Spleen (tissue), 11 donors: Measurements from ENCODE around the gene ATP2C2. TPM values are rescaled to one million over a fixed set of nuclear protein-coding genes. Genes with fewer than 3 reads are reported as not detected.

Experiments
- DNase-seq: peaks from one replicate; pipeline ENCODE4 v3.0.0-alpha.2; 2020
- H3K27ac ChIP-seq, 8 donors: fragments of 200-600 bp; sonication (generic) in 7 of 8; 1 replicate in 4 of 8; 2 replicates in 4 of 8; pipeline versions ENCODE4 v1.5.0 to v1.8.0; 2016 to 2021; ENCODE audit warnings: inconsistent platforms in 4 of 8, mild to moderate bottlenecking in 4 of 8, moderate library complexity in 1 of 8
- H3K27me3 ChIP-seq, 7 donors: fragments of 200-600 bp; sonication (generic) in 6 of 7; replicated peaks in 1 of 7; 1 replicate in 4 of 7; 2 replicates in 3 of 7; pipeline versions ENCODE4 v1.5.0 to v1.8.0; 2016 to 2021; ENCODE audit warnings: inconsistent platforms in 3 of 7, mild to moderate bottlenecking in 1 of 7
- H3K36me3 ChIP-seq, 6 donors: fragments of 200-600 bp; sonication (generic) in 5 of 6; 1 replicate in 4 of 6; 2 replicates in 2 of 6; pipeline versions ENCODE4 v1.5.0 to v1.8.0; 2016 to 2021; ENCODE audit warnings: inconsistent platforms in 2 of 6
- H3K4me1 ChIP-seq, 6 donors: fragments of 200-600 bp; sonication (generic) in 5 of 6; 1 replicate in 3 of 6; 2 replicates in 3 of 6; pipeline versions ENCODE4 v1.5.0 to v1.8.0; 2016 to 2021; ENCODE audit warnings: inconsistent platforms in 3 of 6
- H3K4me3 ChIP-seq, 8 donors: fragments of 200-600 bp; sonication (generic) in 7 of 8; 1 replicate in 4 of 8; 2 replicates in 4 of 8; pipeline versions ENCODE4 v1.5.0 to v1.8.0; 2016 to 2021; ENCODE audit warnings: inconsistent platforms in 4 of 8, mild to moderate bottlenecking in 4 of 8, moderate library complexity in 2 of 8
- H3K9me3 ChIP-seq, 8 donors: fragments of 200-600 bp; sonication (generic) in 7 of 8; 1 replicate in 4 of 8; 2 replicates in 4 of 8; pipeline versions ENCODE4 v1.5.0 to v1.8.0; 2016 to 2021; ENCODE audit warnings: inconsistent platforms in 4 of 8
- CTCF ChIP-seq, 11 experiments: fragments of 200-600 bp in 7 of 11; fragments of 450-650 bp in 4 of 11; sonication (generic) in 4 of 11; IDR thresholded peaks in 8 of 11; conservative IDR thresholded peaks in 3 of 11; 1 replicate in 7 of 11; 2 replicates in 4 of 11; pipeline versions ENCODE4 v1.4.0 to v1.8.0; 2016 to 2021; ENCODE audit warnings: antibody characterized with exemption in 11 of 11, inconsistent platforms in 4 of 11, mild to moderate bottlenecking in 1 of 11
- POLR2A ChIP-seq, 3 donors: fragments of 450-650 bp; IDR thresholded peaks; one replicate each; pipeline ENCODE4 v1.5.1; 2017; ENCODE audit warnings: antibody characterized with exemption in 3 of 3, mild to moderate bottlenecking in 1 of 3
- POLR2AphosphoS5 ChIP-seq, 3 donors: sonication (generic); formaldehyde crosslinking; IDR thresholded peaks; one replicate each; pipeline ENCODE4 v1.5.1; 2017; ENCODE audit warnings: antibody characterized with exemption in 3 of 3
- WGBS, 5 donors: extraction: QIAGEN DNeasy Blood & Tissue Kit in 3 of 5; methylation state at CpG; one replicate each; pipeline versions ENCODE4 v1.1.5 to v1.1.7; 2013 to 2018; 5-methylcytosine and 5-hydroxymethylcytosine counted together
- intact Hi-C: fragments of 100-400 bp; cut with DNase I; formaldehyde crosslinking; loops from one replicate; pipeline ENCODE4 v1.15.0; 2023; ENCODE audit warnings: low total_unique reads
- polyA plus RNA-seq, 3 donors: library from polyadenylated mRNA; stranded (reverse); fragments of 200-250 nt; gene quantifications; one replicate each; pipeline ENCODE4 v1.2.1, GENCODE V29; 2013
- total RNA-seq, 7 donors: library from RNA; depleted of rRNA in 3 of 7; stranded (reverse); fragments of >200 nt in 3 of 7; fragmentation: NEBNext Ultra II Directional in 4 of 7; extraction: Animal tissue kit (Norgen Biotek cat#: 25700) in 4 of 7; gene quantifications; one replicate each; pipeline versions ENCODE4 v1.1.0 to v1.2.1, GENCODE V29; 2016 to 2021
- donor health status: healthy with polysubstance abuse.
- donor health status: DM: no; HTN: no; CAD: no; lungs with moderate emphysema.
- donor health status: DM: no; HTN: no; CAD: no.
- donor health status: Bipolar disorder and iron deficiency.
- donor health status: healthy.
- donor health status: DM: no; HTN: no; CAD: no.
- donor health status: DM: yes; HTN: yes; CAD: no.

Gene ATP2C2
- total and polyA plus RNA-seq, 10 donors, result 0.09 to 8.1 (median 1.2) TPM

DNA sequence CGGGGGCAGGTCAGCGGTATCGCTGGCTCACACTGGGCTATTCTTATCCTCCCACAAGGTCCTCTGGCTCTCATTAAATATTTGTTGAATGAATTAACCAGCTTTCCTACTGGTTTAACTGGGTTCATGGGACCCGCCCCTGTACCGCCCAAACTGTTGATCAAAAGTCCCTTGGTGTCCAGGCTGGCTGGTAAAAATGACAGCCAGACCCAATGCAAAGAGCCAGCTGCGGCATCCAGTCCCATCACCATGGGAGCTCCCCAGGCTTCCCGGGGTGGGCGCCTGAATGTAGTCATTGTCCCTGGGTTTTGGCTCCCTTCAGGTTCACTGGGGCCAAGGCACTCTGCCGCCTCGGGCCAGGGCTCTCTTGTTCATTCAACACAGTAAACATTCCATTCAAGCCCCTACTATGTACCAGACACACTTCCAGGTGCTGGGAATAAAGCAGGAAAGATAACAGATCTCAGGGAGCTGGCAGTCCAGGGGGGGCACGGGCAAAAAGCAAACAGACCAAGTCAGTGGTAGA is 11.7 kb upstream of the ATP2C2 start:
- intact Hi-C loops, result no loop called here
- TF ChIP-seq POLR2AphosphoS5 (IDR thresholded peaks at IDR 0.05) (no peak), POLR2A (IDR thresholded peaks at IDR 0.05) (no peak), CTCF (IDR thresholded peaks at IDR 0.05 in 8 of 11, conservative IDR thresholded peaks at IDR 0.05 in 3 of 11) (no peak)
- 82 to 90% (median 84%) methylated on average over 9 to 11 of the region's 11 CpGs for WGBS, 5 donors

GRCh38 chr16:84357191-84357651 is 11.1 kb upstream of the ATP2C2 start:
- WGBS, 5 donors, result 36 to 61% (median 56%) methylated on average over 9 of the region's 9 CpGs
- no peak overlapping the region for H3K4me3 ChIP-seq
- no peaks in the 10 kb centered on the region for H3K36me3 ChIP-seq
- DNase-seq, result peak; percentile 57
- peaks cover 0 to 9% (median 0%) of the 10 kb centered on the region in 6 donors for H3K4me1 ChIP-seq
- TF ChIP-seq CTCF (IDR thresholded peaks at IDR 0.05 in 8 of 11, conservative IDR thresholded peaks at IDR 0.05 in 3 of 11) (no peak), POLR2A (IDR thresholded peaks at IDR 0.05) (no peak), POLR2AphosphoS5 (IDR thresholded peaks at IDR 0.05) (no peak)
- H3K27me3 ChIP-seq, result peaks cover 0 to 6% (median 0%) of the 10 kb centered on the region in 7 donors
- no peak overlapping the region for H3K27ac ChIP-seq
- H3K9me3 ChIP-seq, result no peaks in the 10 kb centered on the region
- intact Hi-C loops, result no loop called here

More for the DNA sequence above, 11.7 kb upstream of the ATP2C2 start:
- Histone ChIP-seq H3K9me3 (no peaks in the 10 kb centered on the region), H3K36me3 (no peaks in the 10 kb centered on the region), H3K27ac (no peak overlapping the region), H3K4me3 (no peak overlapping the region), H3K4me1 (peaks cover 0 to 9% (median 0%) of the 10 kb centered on the region in 6 donors), H3K27me3 (peaks cover 0 to 6% (median 0%) of the 10 kb centered on the region in 7 donors)
- peak; percentile 28 for DNase-seq

- WGBS, 5 donors, result 76 to 89% (median 86%) methylated on average over 14 of the region's 14 CpGs
- DNase-seq, result no peak
- Histone ChIP-seq H3K27ac (no peak overlapping the region), H3K36me3 (no peaks in the 10 kb centered on the region), H3K9me3 (no peaks in the 10 kb centered on the region), H3K27me3 (peaks cover 0 to 6% (median 0%) of the 10 kb centered on the region in 7 donors), H3K4me3 (no peak overlapping the region), H3K4me1 (peaks cover 0 to 9% (median 0%) of the 10 kb centered on the region in 6 donors)
- intact Hi-C loops, result no loop called here
- TF ChIP-seq POLR2A (IDR thresholded peaks at IDR 0.05) (no peak), CTCF (IDR thresholded peaks at IDR 0.05 in 8 of 11, conservative IDR thresholded peaks at IDR 0.05 in 3 of 11) (no peak), POLR2AphosphoS5 (IDR thresholded peaks at IDR 0.05) (no peak)
Observed at GRCh38 chr16:84358601-84359295, 9.6 kb upstream of the ATP2C2 start.

DNA sequence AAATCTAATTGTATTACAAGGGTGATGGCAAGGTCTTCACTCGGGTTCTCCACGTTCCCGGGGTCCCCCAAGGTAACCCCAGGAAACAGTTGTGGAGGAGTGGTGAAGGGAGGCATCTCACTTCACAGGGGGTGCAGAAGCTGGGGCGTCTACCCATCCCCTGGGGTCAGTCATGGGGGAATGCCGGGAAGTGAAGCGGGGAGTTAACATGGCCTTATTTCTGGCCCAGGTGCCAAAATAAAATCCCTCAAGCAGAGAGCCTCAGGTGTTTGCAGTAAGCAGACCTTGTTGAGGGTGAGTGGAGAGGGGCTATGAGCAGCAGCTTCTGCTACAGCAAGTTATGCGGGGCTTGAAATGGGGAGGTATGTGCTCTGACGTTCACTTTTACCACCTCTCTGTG is 9.0 kb upstream of the ATP2C2 start:
- Histone ChIP-seq H3K27me3 (peaks cover 0 to 6% (median 0%) of the 10 kb centered on the region in 7 donors), H3K4me3 (no peak overlapping the region), H3K4me1 (peaks cover 0 to 9% (median 0%) of the 10 kb centered on the region in 6 donors), H3K9me3 (no peaks in the 10 kb centered on the region), H3K27ac (no peak overlapping the region), H3K36me3 (no peaks in the 10 kb centered on the region)
- TF ChIP-seq POLR2A (IDR thresholded peaks at IDR 0.05), result no peak
- no peak for TF ChIP-seq CTCF (IDR thresholded peaks at IDR 0.05 in 8 of 11, conservative IDR thresholded peaks at IDR 0.05 in 3 of 11)
- no peak for TF ChIP-seq POLR2AphosphoS5 (IDR thresholded peaks at IDR 0.05)
- 71 to 89% (median 78%) methylated on average over 6 to 8 of the region's 8 CpGs for WGBS, 5 donors
- intact Hi-C loops, result no loop called here
- no peak for DNase-seq
